ENCODE data around the gene PIK3R3. TPM values are rescaled to one million over a fixed set of nuclear protein-coding genes. Genes with fewer than 3 reads are reported as not detected.

PIK3R3 gene
- total and polyA plus RNA-seq, 9 of the 15 experiments (the other 6 are each of a cell fraction or from before 2014, with no cell fraction given) = 1.4 to 7.7 (median 4.6) TPM

DNA sequence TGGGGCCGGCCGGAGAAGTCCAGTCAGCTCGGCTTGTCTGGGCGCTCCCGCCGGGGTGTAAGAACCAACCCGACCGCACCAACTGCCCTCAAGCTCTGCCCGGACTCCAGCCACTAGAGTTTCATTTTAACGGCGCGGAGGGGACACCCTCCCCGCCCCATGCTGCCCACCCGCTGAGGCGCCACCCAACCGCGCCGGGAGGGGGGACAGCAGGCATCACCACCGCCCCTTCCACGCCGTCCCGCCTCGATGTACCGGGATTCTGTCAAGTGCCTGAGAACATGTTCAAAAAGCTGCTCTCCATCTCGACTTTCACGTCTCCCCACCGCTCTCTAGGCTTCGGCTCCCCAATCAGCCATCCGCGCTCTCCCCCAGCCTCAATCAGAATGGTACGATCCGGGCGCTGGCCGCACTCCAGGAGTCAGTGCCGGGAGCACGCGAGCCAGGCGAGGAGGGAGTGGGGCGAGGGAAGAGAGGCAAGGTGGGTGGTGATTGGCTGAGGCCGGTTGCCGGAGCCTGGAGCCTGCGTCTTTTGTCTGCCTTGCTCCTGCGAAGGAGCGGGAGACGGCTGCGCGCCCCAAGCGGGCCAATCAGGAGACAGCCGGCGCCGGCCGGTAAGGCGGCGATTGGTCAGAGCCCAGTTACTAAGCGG, at the start of gene PIK3R3 (continued):
- TF ChIP-seq CEBPZ (IDR thresholded peaks at IDR 0.05; ENCODE audit: borderline replicate concordance, low read depth, low read length) (no peak), ZNF121 (CRISPR knock-in tag; conservative IDR thresholded peaks at IDR 0.05) (peak; percentile 14; the same call in 1 of the 2 replicates), U2AF1 (optimal IDR thresholded peaks at IDR 0.05; ENCODE audit: low read depth, low read length) (peak; percentile 70), HNRNPLL (IDR thresholded peaks at IDR 0.05; ENCODE audit: low read depth, low read length, poor library complexity, severe bottlenecking) (peak; percentile 89), GATAD2A (IDR thresholded peaks at IDR 0.05) (0 out of 2 replicates have a peak, but pooled peaks have one; percentile 30), TGIF2 (CRISPR knock-in tag; IDR thresholded peaks at IDR 0.05) (0 out of 2 replicates have a peak, but pooled peaks have one; percentile 18), STAT5A (IDR thresholded peaks at IDR 0.05; ENCODE audit: borderline replicate concordance, low read length) (peak; percentile 42; the same call in 1 of the 2 replicates), CTBP1 (IDR thresholded peaks at IDR 0.05; ENCODE audit: borderline replicate concordance) (peak; percentile 95), MTF1 (CRISPR knock-in tag; IDR thresholded peaks at IDR 0.05; ENCODE audit: borderline replicate concordance) (no peak), CUX1 (CRISPR knock-in tag; IDR thresholded peaks at IDR 0.05) (no peak), USF1 (CRISPR knock-in tag; IDR thresholded peaks at IDR 0.05) (peak; percentile 62), NR2C1 (IDR thresholded peaks at IDR 0.05) (no peak), NR2C1 (tag; IDR thresholded peaks at IDR 0.05) (no peak), ZNF165 (CRISPR knock-in tag; IDR thresholded peaks at IDR 0.05; ENCODE audit: borderline replicate concordance) (no peak)

Data from K562 (cell line).